ENCODE data around the gene IL17RC.
"Not testable (repeated sequence)": the region's sequence is repeated elsewhere in the genome, so short reads cannot be mapped to it uniquely, and the experiment has no call there.

Gene IL17RC

DNA sequence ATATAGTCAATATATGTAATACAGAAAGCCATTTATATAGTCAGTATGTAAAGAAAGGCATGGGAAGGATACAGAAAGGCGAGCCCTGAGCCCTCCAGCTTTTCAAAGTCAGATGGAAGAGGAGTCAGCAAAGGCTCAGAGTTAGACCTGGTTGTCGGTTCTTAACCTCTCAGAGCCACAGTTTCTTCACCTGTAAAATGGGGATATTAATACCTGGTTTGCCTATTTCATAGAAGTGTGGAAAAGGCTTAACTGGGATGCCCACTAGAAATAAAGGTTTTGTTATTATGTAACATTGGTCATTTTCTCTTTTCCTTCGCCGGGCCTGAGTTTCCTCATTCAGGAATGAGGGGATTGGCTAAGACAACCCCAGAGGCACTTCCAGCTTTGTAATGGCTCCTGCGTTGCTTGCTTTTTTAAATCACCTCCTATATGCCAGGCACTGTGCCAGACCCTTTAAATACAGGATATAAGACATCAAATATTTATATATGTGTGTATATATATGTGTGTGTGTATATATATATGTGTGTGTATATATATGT lies 19.1 kb downstream of the IL17RC start:
- TF ChIP-seq, protein P1, sequence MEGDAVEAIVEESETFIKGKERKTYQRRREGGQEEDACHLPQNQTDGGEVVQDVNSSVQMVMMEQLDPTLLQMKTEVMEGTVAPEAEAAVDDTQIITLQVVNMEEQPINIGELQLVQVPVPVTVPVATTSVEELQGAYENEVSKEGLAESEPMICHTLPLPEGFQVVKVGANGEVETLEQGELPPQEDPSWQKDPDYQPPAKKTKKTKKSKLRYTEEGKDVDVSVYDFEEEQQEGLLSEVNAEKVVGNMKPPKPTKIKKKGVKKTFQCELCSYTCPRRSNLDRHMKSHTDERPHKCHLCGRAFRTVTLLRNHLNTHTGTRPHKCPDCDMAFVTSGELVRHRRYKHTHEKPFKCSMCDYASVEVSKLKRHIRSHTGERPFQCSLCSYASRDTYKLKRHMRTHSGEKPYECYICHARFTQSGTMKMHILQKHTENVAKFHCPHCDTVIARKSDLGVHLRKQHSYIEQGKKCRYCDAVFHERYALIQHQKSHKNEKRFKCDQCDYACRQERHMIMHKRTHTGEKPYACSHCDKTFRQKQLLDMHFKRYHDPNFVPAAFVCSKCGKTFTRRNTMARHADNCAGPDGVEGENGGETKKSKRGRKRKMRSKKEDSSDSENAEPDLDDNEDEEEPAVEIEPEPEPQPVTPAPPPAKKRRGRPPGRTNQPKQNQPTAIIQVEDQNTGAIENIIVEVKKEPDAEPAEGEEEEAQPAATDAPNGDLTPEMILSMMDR (IDR thresholded peaks at IDR 0.05; ENCODE audit: extremely low read depth, missing control alignments): no peak
- DNase-seq (ENCODE audit: low spot score): no peak

DNA sequence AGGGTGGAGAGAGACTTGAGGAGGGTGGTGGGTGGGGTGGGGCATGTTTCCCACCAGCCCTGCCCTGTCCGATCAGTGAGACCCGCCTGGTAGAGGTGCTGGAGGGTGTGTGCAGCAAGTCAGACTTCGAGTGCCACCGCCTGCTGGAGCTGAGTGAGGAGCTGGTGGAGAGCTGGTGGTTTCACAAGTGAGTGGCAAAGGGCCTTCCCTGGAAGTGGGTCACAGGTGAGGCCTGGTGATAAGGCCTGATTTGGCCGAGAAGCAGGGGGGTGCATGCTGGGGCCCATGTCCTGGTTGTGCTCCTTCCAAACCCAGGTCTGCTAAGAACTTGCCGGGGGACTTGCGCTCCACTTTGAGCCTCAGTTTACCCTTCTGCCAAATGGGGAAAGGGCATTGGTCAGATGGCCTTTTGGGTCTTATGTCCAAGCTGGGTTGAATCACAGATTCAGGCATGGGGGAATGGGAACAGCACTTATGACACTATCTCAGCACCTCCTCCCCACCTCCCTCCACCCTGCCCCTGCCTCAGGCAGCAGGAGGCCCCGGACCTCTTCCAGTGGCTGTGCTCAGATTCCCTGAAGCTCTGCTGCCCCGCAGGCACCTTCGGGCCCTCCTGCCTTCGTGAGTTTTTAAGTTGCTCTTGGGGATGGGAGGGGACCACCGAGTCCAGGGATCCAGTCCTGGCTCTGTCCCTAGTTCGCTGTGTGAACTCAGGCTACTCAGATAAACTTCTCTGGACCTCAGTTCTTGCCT lies 20.8 kb downstream of the IL17RC start:
- no peak for DNase-seq (ENCODE audit: low spot score)

DNA sequence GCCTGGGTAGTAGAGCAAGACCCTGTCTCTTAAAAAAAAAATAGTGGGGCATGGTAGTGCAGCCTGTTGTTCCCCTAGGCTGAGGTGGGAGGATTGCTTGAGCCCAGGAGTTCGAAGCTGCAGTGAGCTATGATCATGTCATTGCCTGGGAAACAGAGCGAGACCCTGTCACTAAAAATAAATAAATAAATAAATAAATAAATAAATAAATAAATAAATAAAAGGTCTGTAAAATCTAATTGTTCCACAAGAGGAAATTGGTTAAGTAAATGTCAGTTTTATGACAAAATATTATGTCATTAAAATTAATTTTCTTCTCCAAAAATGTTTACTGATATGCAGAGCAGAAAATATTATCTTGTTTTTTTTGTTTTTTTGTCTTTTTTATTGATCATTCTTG lies 22.1 kb downstream of the IL17RC start:
- DNase-seq (ENCODE audit: low spot score): no peak
- TF ChIP-seq, protein P1 (IDR thresholded peaks at IDR 0.05; ENCODE audit: extremely low read depth, missing control alignments): no peak

More for the DNA sequence above, 20.8 kb downstream of the IL17RC start:
- TF ChIP-seq, protein P1 (IDR thresholded peaks at IDR 0.05; ENCODE audit: extremely low read depth, missing control alignments): no peak

DNA sequence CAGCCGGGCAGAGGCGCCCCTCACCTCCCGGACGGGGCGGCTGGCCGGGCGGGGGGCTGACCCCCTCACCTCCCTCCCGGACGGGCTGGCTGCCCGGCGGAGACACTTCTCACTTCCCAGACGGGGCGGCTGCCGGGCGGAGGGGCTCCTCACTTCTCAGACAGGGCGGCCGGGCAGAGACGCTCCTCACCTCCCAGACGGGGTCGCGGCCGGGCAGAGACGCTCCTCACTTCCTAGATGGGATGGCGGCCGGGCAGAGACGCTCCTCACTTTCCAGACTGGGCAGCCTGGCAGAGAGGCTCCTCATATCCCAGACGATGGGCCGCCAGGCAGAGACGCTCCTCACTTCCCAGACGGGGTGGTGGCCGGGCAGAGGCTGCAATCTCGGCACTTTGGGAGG lies 23.0 kb downstream of the IL17RC start:
- not testable (repeated sequence) for DNase-seq (ENCODE audit: low spot score)

DNA sequence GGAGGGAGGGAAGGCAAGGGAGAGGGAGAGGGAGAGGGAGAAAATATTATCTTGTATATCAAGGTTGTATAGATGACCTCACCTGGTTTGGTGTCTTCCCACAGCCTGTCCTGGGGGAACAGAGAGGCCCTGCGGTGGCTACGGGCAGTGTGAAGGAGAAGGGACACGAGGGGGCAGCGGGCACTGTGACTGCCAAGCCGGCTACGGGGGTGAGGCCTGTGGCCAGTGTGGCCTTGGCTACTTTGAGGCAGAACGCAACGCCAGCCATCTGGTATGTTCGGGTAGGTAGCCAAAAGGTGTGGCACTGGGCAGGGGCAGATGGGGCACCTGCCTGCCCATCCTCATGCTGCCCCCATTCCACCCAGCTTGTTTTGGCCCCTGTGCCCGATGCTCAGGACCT lies 23.8 kb downstream of the IL17RC start:
- DNase-seq (ENCODE audit: low spot score): no peak
- TF ChIP-seq, protein P1 (IDR thresholded peaks at IDR 0.05; ENCODE audit: extremely low read depth, missing control alignments): no peak

DNA sequence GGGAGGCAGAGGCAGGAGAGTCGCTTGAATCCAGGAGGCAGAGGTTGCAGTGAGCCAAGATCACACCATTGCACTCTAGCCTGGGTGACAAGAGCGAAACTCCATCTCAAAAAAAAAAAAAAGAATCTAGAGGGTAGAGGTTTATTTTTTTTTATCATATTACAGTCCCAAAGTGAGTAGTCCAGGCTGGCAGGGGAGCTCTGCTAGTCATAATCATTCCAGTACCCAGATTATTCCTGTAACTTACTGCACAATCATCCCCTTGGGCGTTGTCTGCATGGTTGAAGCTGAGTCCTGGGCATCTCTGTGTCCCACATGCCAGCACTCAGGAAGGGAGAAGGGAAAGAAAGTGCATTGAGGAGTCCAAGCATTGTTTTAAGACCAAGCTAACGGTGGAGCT lies 25.3 kb downstream of the IL17RC start:
- TF ChIP-seq, protein P1 (IDR thresholded peaks at IDR 0.05; ENCODE audit: extremely low read depth, missing control alignments): no peak
- DNase-seq (ENCODE audit: low spot score): no peak

DNA sequence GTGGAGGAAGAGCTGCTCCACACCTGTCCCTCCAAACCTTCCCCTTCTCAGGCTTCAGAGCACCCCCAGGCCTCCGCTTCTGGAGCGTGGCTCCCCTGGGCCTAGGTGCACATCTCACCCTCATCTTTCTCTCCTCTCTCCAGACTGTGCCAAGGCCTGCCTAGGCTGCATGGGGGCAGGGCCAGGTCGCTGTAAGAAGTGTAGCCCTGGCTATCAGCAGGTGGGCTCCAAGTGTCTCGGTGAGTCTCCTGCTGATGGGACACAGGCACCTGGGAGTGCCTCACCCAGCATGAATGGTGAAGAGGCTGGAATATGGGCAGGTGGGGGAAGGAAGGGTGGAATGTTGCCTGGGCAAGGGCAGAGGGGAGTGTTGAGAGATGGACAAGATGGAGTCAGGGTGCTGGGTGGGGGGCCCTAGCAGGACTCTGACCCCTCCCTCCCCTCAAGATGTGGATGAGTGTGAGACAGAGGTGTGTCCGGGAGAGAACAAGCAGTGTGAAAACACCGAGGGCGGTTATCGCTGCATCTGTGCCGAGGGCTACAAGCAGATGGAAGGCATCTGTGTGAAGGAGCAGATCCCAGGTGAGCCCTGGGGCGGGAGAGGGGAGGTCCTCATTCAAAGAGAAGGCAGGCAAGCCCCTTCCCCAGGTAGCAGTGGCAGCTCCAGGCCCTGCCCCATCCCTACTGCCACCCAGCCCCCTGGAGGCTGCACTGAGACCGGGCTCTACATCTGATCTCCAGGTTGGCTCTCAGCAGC lies 26.2 kb downstream of the IL17RC start:
- peak; percentile 18 for DNase-seq (ENCODE audit: low spot score)
- TF ChIP-seq, protein P1 (IDR thresholded peaks at IDR 0.05; ENCODE audit: extremely low read depth, missing control alignments): no peak
